Measurements from ENCODE around the gene NFKBIA.
"Not testable (repeated sequence)": the region's sequence is repeated elsewhere in the genome, so short reads cannot be mapped to it uniquely, and the experiment has no call there.

Gene NFKBIA

GRCh38 chr14:35407306-35407630, 2.7 kb upstream of the NFKBIA start:
- no peak for DNase-seq

- peak; percentile 73 for DNase-seq
These were observed 2.2 kb upstream of the NFKBIA start for GRCh38 chr14:35406506-35407305.

- no peak for DNase-seq
These were observed 1.5 kb upstream of the NFKBIA start for GRCh38 chr14:35406090-35406489.

- DNase-seq, result no peak
These were observed 901 bp upstream of the NFKBIA start for GRCh38 chr14:35405304-35405996.

- DNase-seq, result peak; percentile 97
These were observed 723 bp downstream of the NFKBIA start for GRCh38 chr14:35403603-35404448.

GRCh38 chr14:35403114-35403602, 1.4 kb downstream of the NFKBIA start:
- no peak for DNase-seq

- peak; percentile 69 for DNase-seq
These were observed 2.0 kb downstream of the NFKBIA start for GRCh38 chr14:35402323-35403113.

GRCh38 chr14:35401422-35402265, 2.9 kb downstream of the NFKBIA start:
- DNase-seq, result peak; percentile 62

- peak; percentile 62 for DNase-seq
These were observed 3.7 kb downstream of the NFKBIA start for GRCh38 chr14:35400648-35401421.

- DNase-seq, result peak; percentile 60
These were observed 5.2 kb downstream of the NFKBIA start for GRCh38 chr14:35399083-35399937.

- peak; percentile 35 for DNase-seq
These were observed 6.4 kb downstream of the NFKBIA start for GRCh38 chr14:35398071-35398584.

- DNase-seq, result not testable (repeated sequence)
These were observed 7.9 kb downstream of the NFKBIA start for GRCh38 chr14:35396610-35397009.

GRCh38 chr14:35395283-35395682, 9.3 kb downstream of the NFKBIA start:
- peak; percentile 37 for DNase-seq

- no peak for DNase-seq
These were observed 10.1 kb downstream of the NFKBIA start for GRCh38 chr14:35394326-35395013.

- no peak for DNase-seq
These were observed 10.7 kb downstream of the NFKBIA start for GRCh38 chr14:35393826-35394225.

GRCh38 chr14:35392103-35392502, 12.4 kb downstream of the NFKBIA start:
- DNase-seq, result no peak

GRCh38 chr14:35391388-35391710, 13.2 kb downstream of the NFKBIA start:
- DNase-seq, result no peak

GRCh38 chr14:35390577-35391387, 13.8 kb downstream of the NFKBIA start:
- peak; percentile 62 for DNase-seq

All from CD4-positive, alpha-beta T cell treated with Interleukin-17A for 1 hour (primary cell).